GM23338 (cell line): Measurements from ENCODE around the gene MRTFA. TPM values are rescaled to one million over a fixed set of nuclear protein-coding genes. Genes with fewer than 3 reads are reported as not detected.

ENCODE experiments used
- ATAC-seq: fragments of 200-7000 bp; cut with Tn5 transposase; 3 replicates; pipeline ENCODE4 v1.9.1; 2020
- DNase-seq: peaks from one replicate; pipeline ENCODE4 v3.0.0-alpha.2; 2015; ENCODE audit warnings: low spot score
- H2AFZ ChIP-seq: fragments of 200-600 bp; sonication (generic); 2 replicates; pipeline ENCODE4 v1.8.0; 2016; ENCODE audit warnings: antibody characterized with exemption, mild to moderate bottlenecking, moderate library complexity
- H3F3A ChIP-seq: fragments of 200-600 bp; sonication (generic); replicated peaks from 2 replicates; pipeline ENCODE4 v1.8.0; 2017; ENCODE audit warnings: antibody characterized with exemption, mixed run types, low read depth
- H3K27ac ChIP-seq: fragments of 200-600 bp; sonication (generic); 2 replicates; pipeline ENCODE4 v1.6.1; 2016; ENCODE audit warnings: low read depth
- H3K27me3 ChIP-seq: fragments of 200-600 bp; sonication (generic); 2 replicates; pipeline ENCODE4 v1.8.0; 2016; ENCODE audit warnings: mild to moderate bottlenecking, mixed run types, moderate library complexity; ENCODE audit not compliant: insufficient read depth
- H3K36me3 ChIP-seq: fragments of 200-600 bp; sonication (generic); 2 replicates; pipeline ENCODE4 v1.8.0; 2016; ENCODE audit warnings: mild to moderate bottlenecking; ENCODE audit not compliant: insufficient read depth
- H3K4me1 ChIP-seq: fragments of 200-600 bp; sonication (generic); 2 replicates; pipeline ENCODE4 v1.8.0; 2016; ENCODE audit warnings: mild to moderate bottlenecking, moderate library complexity; ENCODE audit not compliant: insufficient read depth
- H3K4me2 ChIP-seq: fragments of 200-600 bp; sonication (generic); 2 replicates; pipeline ENCODE4 v1.7.1; 2017; ENCODE audit warnings: mixed run types
- H3K4me3 ChIP-seq: fragments of 200-600 bp; sonication (generic); 2 replicates; pipeline ENCODE4 v1.6.1; 2016; ENCODE audit warnings: mixed run types
- H3K79me2 ChIP-seq: fragments of 200-600 bp; sonication (generic); replicated peaks from 2 replicates; pipeline ENCODE4 v1.8.0; 2017; ENCODE audit warnings: mild to moderate bottlenecking; ENCODE audit not compliant: insufficient read depth
- H3K9me2 ChIP-seq: fragments of 200-600 bp; sonication (generic); 2 replicates; pipeline ENCODE4 v1.8.0; 2017; ENCODE audit not compliant: insufficient read depth
- H4K20me1 ChIP-seq: fragments of 200-600 bp; sonication (generic); replicated peaks from 2 replicates; pipeline ENCODE4 v1.8.0; 2017; ENCODE audit warnings: mild to moderate bottlenecking; ENCODE audit not compliant: insufficient read depth
- H3K27ac Mint-ChIP-seq: 2 replicates; pipeline ENCODE4 v1.8.0; 2020; ENCODE audit warnings: inconsistent platforms, mild to moderate bottlenecking, moderate library complexity, mixed read lengths
- H3K27me3 Mint-ChIP-seq: 3 replicates; pipeline ENCODE4 v1.8.0; 2022; ENCODE audit warnings: low read depth, mild to moderate bottlenecking, moderate library complexity, mixed read lengths, inconsistent platforms; ENCODE audit not compliant: insufficient read depth, poor library complexity
- H3K36me3 Mint-ChIP-seq: 3 replicates; pipeline ENCODE4 v1.8.0; 2021; ENCODE audit warnings: low read depth, mild to moderate bottlenecking, inconsistent platforms, moderate library complexity, mixed read lengths
- H3K4me1 Mint-ChIP-seq: 3 replicates; pipeline ENCODE4 v1.8.0; 2020; ENCODE audit warnings: mild to moderate bottlenecking, inconsistent platforms, mixed read lengths
- H3K4me3 Mint-ChIP-seq: 3 replicates; pipeline ENCODE4 v1.8.0; 2021; ENCODE audit warnings: moderate library complexity, mild to moderate bottlenecking, inconsistent platforms, mixed read lengths
- H3K9me3 Mint-ChIP-seq: 3 replicates; pipeline ENCODE4 v1.8.0; 2020; ENCODE audit warnings: moderate library complexity, mild to moderate bottlenecking, inconsistent platforms, mixed read lengths
- CREB1 ChIP-seq: fragments of 250-450 bp; sonication (Bioruptor Pico); IDR thresholded peaks from 2 replicates; pipeline ENCODE4 v1.5.0; 2020; ENCODE audit warnings: low read depth, mild to moderate bottlenecking, moderate library complexity
- EZH2 ChIP-seq: fragments of 200-600 bp; sonication (generic); IDR thresholded peaks from one replicate; pipeline ENCODE4 v1.8.0; 2017; ENCODE audit warnings: antibody characterized with exemption, mild to moderate bottlenecking, low read depth; ENCODE audit not compliant: unreplicated experiment
- EZH2phosphoT487 ChIP-seq: fragments of 200-600 bp; sonication (generic); IDR thresholded peaks from one replicate; pipeline ENCODE4 v1.8.1; 2018; ENCODE audit warnings: antibody characterized with exemption; ENCODE audit not compliant: unreplicated experiment
- JUNB ChIP-seq: IDR thresholded peaks from one replicate; pipeline ENCODE4 v1.6.1; 2016; ENCODE audit warnings: antibody characterized with exemption; ENCODE audit not compliant: unreplicated experiment
- POLR2AphosphoS5 ChIP-seq: IDR thresholded peaks from 2 replicates; pipeline ENCODE4 v1.6.1; 2016; ENCODE audit warnings: antibody characterized with exemption, low read depth
- ZNF114 ChIP-seq: fragments of 250-450 bp; sonication (Bioruptor Pico); IDR thresholded peaks from 2 replicates; pipeline ENCODE4 v1.5.0; 2020; ENCODE audit warnings: mild to moderate bottlenecking, moderate library complexity
- ZNF331 ChIP-seq: fragments of 250-450 bp; sonication (Bioruptor Pico); IDR thresholded peaks from 2 replicates; pipeline ENCODE4 v1.5.0; 2020; ENCODE audit warnings: low read depth, mild to moderate bottlenecking, moderate library complexity
- polyA plus RNA-seq: library from polyadenylated mRNA; unstranded; fragments of >200 nt; fragmentation: Nextera tagmentation; extraction: Ambion mirVana; gene quantifications from 2 replicates; pipeline ENCODE4 v1.2.1, GENCODE V29; 2016
- total RNA-seq: library from RNA; depleted of rRNA; stranded (reverse); fragments of >200 nt; shearing (Covaris generic); gene quantifications from 2 replicates; pipeline ENCODE4 v1.2.3, GENCODE V29; 2014
- TF ChIP-seq, protein P1 (sequence below), 2 experiments: fragments of 200-600 bp in 1 of 2; sonication (generic) in 1 of 2; conservative IDR thresholded peaks; 2 replicates each; pipeline versions ENCODE4 v1.5.1 to v1.6.1; 2016 to 2017; ENCODE audit warnings: antibody characterized with exemption in 2 of 2, low read depth in 2 of 2, mild to moderate bottlenecking in 2 of 2, moderate library complexity in 1 of 2
- TF ChIP-seq, protein P2 (sequence below): IDR thresholded peaks from 2 replicates; pipeline ENCODE4 v1.6.1; 2016; ENCODE audit warnings: antibody characterized with exemption
- TF ChIP-seq, protein P3 (sequence below): IDR thresholded peaks from one replicate; pipeline ENCODE4 v1.6.1; 2018; ENCODE audit warnings: antibody characterized with exemption; ENCODE audit not compliant: unreplicated experiment

The MRTFA gene
- total and polyA plus RNA-seq, 2 experiments from 2014 or later, result 18.1 to 92.4 TPM

DNA sequence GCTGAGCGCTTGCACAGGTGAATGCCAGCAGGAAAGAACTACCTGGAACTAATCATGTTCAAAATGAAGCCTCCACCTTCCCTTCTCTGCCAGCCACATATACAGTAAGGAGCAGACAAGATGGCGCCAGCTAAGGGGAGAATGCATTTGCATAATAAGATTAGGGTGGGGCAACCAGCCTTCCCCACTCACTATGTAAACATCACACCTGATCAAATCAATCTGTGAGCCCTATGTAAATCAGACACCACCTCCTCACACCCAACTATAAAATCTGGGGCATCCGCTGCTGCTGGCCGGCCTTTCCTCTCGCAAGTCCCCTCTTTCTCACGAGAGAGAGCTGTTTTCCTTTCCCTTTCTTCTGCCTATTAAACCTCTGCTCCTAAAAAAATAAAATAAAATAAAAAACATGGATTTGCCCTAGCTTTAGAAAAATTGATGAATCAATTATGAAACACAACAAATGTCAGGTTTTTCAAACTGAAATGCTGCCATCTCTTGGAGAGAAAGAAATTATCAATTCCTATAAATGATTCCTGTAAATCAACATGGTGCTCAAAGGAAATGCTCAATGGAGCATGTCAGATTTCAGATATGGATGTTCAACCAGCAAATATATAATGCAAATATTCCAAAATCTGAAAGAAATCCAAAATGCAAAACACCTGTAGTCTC, 157.3 kb downstream of the MRTFA start:
- H3K36me3 ChIP-seq, result no peaks in the 10 kb centered on the region
- no peak for ATAC-seq
- Mint-ChIP-seq H3K9me3 (no peaks in the 10 kb centered on the region), H3K36me3 (peaks cover 3% of the 10 kb centered on the region; the same call in 1 of the 3 replicates), H3K27ac (no peak overlapping the region), H3K27me3 (no peaks in the 10 kb centered on the region), H3K4me1 (peaks cover 21% of the 10 kb centered on the region), H3K4me3 (no peak overlapping the region)
- H3K4me3 ChIP-seq, result no peak overlapping the region
- H4K20me1 ChIP-seq, result no peaks in the 10 kb centered on the region
- no peak overlapping the region for H2AFZ ChIP-seq
- TF ChIP-seq, protein P1, sequence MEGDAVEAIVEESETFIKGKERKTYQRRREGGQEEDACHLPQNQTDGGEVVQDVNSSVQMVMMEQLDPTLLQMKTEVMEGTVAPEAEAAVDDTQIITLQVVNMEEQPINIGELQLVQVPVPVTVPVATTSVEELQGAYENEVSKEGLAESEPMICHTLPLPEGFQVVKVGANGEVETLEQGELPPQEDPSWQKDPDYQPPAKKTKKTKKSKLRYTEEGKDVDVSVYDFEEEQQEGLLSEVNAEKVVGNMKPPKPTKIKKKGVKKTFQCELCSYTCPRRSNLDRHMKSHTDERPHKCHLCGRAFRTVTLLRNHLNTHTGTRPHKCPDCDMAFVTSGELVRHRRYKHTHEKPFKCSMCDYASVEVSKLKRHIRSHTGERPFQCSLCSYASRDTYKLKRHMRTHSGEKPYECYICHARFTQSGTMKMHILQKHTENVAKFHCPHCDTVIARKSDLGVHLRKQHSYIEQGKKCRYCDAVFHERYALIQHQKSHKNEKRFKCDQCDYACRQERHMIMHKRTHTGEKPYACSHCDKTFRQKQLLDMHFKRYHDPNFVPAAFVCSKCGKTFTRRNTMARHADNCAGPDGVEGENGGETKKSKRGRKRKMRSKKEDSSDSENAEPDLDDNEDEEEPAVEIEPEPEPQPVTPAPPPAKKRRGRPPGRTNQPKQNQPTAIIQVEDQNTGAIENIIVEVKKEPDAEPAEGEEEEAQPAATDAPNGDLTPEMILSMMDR (conservative IDR thresholded peaks at IDR 0.05; ENCODE audit: low read depth in 2 of 2), result peak in 1 of 2 experiments; percentile 34; a peak in 1 of 4 replicates
- TF ChIP-seq, protein P2, sequence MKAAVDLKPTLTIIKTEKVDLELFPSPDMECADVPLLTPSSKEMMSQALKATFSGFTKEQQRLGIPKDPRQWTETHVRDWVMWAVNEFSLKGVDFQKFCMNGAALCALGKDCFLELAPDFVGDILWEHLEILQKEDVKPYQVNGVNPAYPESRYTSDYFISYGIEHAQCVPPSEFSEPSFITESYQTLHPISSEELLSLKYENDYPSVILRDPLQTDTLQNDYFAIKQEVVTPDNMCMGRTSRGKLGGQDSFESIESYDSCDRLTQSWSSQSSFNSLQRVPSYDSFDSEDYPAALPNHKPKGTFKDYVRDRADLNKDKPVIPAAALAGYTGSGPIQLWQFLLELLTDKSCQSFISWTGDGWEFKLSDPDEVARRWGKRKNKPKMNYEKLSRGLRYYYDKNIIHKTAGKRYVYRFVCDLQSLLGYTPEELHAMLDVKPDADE, result no peak
- no peak for TF ChIP-seq ZNF114 (CRISPR knock-in tag)
- no peak for TF ChIP-seq CREB1 (CRISPR knock-in tag)
- TF ChIP-seq EZH2, result no peak
- no peaks in the 10 kb centered on the region for H3K9me2 ChIP-seq
- H3F3A ChIP-seq, result no peaks in the 10 kb centered on the region
- no peaks in the 10 kb centered on the region for H3K27me3 ChIP-seq
- DNase-seq, result no peak
- peaks cover 23% of the 10 kb centered on the region for H3K4me1 ChIP-seq
- H3K4me2 ChIP-seq, result no peak overlapping the region
- peak overlapping the region; percentile 40; the same call in 1 of the 2 replicates for H3K27ac ChIP-seq
- peaks cover 9% of the 10 kb centered on the region for H3K79me2 ChIP-seq

DNA sequence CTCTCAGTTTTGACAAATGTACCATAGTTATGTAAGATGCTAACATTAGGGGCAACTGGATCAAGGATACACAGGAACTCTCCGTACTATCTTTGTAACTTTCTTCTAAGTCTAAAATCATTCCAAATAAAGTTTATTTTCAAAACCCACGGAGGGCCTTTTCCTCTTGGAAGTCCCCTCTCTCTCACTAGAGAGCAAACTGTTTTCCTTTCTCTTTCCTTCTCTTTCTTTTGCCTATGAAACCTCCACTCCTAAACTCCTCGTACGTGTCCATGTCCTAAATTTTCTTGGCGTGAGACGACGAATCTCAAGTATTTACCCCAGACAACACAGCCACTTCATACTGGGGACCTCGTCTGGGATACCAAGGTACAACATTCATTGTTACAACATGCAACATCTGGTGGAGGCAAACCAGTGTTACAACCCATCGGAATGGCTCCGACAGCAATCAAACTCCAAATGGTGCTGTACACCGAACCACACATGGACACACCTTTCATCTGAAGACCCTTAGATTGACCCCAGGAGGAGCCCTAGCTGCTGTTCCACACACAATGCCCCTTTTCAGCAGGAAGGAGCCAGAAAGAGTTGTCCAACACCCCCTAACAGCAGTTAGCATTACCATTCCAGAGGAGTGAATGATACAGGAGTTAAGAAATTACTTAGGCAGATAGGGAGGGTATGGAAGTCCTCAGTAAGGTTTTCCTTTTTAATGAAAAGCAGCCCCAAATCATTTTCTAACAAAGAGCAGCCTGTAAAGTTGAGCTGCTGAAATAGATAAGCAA, 158.0 kb downstream of the MRTFA start:
- Histone ChIP-seq H3K79me2 (peaks cover 7% of the 10 kb centered on the region), H4K20me1 (no peaks in the 10 kb centered on the region), H3K4me2 (peak overlapping the region; percentile 14; the same call in 1 of the 2 replicates), H3F3A (no peaks in the 10 kb centered on the region), H2AFZ (no peak overlapping the region), H3K9me2 (no peaks in the 10 kb centered on the region), H3K36me3 (no peaks in the 10 kb centered on the region), H3K27me3 (no peaks in the 10 kb centered on the region), H3K27ac (peak overlapping the region; percentile 40; the same call in 1 of the 2 replicates), H3K4me3 (no peak overlapping the region), H3K4me1 (peaks cover 23% of the 10 kb centered on the region)
- no peaks in the 10 kb centered on the region for H3K27me3 Mint-ChIP-seq
- DNase-seq (no peak), ATAC-seq (no peak)
- H3K4me1 Mint-ChIP-seq, result peaks cover 21% of the 10 kb centered on the region
- H3K36me3 Mint-ChIP-seq, result peaks cover 3% of the 10 kb centered on the region; the same call in 1 of the 3 replicates
- H3K9me3 Mint-ChIP-seq, result no peaks in the 10 kb centered on the region
- H3K27ac Mint-ChIP-seq, result peak overlapping the region; percentile 70
- no peak overlapping the region for H3K4me3 Mint-ChIP-seq
- TF ChIP-seq, protein P2, result no peak
- TF ChIP-seq EZH2 (no peak), EZH2phosphoT487 (no peak), ZNF114 (CRISPR knock-in tag) (no peak), CREB1 (CRISPR knock-in tag) (no peak), JUNB (no peak), ZNF331 (CRISPR knock-in tag) (no peak), POLR2AphosphoS5 (no peak)
- TF ChIP-seq, protein P3, sequence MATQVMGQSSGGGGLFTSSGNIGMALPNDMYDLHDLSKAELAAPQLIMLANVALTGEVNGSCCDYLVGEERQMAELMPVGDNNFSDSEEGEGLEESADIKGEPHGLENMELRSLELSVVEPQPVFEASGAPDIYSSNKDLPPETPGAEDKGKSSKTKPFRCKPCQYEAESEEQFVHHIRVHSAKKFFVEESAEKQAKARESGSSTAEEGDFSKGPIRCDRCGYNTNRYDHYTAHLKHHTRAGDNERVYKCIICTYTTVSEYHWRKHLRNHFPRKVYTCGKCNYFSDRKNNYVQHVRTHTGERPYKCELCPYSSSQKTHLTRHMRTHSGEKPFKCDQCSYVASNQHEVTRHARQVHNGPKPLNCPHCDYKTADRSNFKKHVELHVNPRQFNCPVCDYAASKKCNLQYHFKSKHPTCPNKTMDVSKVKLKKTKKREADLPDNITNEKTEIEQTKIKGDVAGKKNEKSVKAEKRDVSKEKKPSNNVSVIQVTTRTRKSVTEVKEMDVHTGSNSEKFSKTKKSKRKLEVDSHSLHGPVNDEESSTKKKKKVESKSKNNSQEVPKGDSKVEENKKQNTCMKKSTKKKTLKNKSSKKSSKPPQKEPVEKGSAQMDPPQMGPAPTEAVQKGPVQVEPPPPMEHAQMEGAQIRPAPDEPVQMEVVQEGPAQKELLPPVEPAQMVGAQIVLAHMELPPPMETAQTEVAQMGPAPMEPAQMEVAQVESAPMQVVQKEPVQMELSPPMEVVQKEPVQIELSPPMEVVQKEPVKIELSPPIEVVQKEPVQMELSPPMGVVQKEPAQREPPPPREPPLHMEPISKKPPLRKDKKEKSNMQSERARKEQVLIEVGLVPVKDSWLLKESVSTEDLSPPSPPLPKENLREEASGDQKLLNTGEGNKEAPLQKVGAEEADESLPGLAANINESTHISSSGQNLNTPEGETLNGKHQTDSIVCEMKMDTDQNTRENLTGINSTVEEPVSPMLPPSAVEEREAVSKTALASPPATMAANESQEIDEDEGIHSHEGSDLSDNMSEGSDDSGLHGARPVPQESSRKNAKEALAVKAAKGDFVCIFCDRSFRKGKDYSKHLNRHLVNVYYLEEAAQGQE, result no peak
